ENCODE measurements around the gene TMEM181. TPM values are rescaled to one million over a fixed set of nuclear protein-coding genes. Genes with fewer than 3 reads are reported as not detected.
"Not testable (repeated sequence)": the region's sequence is repeated elsewhere in the genome, so short reads cannot be mapped to it uniquely, and the experiment has no call there.

TMEM181 gene
- total RNA-seq, 1 donor from 2014 or later: 41.7 TPM

- no peak for DNase-seq (ENCODE audit: low read depth, low spot score)
Measured at GRCh38 chr6:158620963-158621693, 61.2 kb downstream of the TMEM181 start.

GRCh38 chr6:158621694-158622544, 62.0 kb downstream of the TMEM181 start:
- no peak for DNase-seq (ENCODE audit: low read depth, low spot score)

DNA sequence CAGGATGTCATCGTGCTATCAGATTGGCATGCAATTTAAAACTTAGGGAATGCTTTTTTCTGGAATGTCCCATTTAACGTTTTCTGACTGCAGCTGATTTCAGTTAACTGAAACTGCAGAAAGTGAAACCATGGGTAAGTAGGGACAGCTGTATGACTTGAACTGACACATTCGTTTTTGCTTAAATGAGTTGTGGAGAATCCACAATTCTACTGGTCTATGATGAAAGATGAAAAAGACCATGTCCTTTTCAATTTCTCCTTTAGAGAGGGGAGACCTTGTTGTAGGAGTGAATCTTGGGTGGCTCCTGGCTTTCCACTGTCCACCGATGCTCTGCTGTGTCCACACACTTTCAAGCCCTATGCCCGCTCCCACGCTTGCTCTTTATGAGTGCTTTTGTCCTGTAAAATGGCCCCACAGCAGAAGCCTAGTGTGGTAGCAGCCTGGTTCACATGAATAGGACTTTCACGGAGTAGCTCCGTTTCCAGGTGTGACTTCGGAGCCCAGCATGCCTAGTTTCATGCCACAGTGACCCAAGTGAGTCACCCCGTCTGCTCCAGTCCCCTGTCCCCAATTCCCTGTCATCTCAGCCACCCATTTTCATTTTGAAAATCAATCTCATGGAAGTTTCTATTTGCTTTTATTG, 62.8 kb downstream of the TMEM181 start:
- DNase-seq (ENCODE audit: low read depth, low spot score): no peak

DNA sequence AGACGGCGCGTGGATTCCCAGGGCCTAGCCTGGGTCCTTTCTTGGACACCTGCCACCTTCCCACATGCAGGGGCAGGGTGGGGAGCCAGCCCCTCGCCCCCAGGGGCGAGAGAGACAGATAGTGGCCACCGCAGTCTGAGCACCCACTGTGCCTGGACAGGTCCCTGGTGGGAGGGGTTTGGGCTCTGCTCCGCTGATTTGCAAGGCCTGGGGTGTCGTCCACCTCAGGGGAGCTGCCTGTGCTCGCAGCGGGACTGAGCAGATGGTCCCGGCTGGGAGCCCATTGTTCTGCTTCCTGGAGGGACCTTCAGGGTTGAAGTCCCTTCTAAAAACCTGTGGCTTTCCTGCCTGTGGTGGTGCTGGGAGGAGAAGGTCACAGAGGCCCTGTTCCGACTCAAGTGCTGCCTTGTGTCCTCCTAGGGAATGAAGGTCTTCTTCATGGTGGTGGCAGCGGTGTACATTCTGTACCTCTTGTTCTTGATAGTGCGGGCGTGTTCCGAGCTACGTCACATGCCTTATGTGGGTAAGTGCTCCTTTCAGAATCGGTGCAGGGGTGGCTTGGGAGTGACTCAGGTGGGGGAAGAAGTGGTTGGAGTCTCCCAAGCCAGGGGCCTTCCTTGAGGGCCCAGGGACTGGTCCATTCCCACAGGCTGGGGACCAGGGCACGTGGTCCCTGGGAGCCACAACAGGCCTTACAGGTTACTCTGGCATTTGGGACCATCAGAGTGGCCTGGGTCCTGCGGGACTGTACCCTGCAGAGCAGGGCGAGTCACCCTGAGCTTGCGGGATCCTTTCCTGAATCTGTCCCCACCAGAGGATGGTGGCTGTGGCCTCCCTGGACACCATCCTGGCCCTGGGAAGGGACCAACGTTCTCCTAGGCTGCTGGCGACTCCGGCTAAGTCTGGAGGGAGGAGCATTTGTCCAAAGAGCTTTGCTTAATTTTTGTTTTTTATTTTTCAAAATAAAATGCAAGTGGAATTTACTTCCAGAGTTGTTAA, 65.1 kb downstream of the TMEM181 start:
- DNase-seq (ENCODE audit: low read depth, low spot score): no peak

DNA sequence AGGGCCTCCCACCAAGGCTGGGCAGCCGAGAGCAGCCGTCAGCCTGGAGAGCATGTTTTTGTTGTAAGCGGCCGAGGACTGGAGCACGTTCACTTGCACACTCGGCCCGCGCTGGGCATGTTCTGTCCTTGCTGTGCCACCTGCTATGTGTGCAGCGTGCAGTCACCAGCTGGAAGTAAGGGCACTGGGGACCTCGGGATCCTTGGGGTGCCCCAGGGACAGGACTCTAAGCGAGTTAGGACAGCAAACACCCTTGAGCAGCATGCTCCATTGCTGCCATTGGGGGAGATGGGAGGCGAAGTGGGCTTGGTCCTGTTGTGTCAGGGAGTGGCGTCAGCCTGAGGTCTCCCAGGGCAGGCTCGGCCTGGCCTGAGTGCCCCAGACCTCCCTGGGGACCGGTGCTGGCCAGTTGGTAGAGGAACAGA, 66.0 kb downstream of the TMEM181 start:
- DNase-seq (ENCODE audit: low read depth, low spot score): no peak

DNA sequence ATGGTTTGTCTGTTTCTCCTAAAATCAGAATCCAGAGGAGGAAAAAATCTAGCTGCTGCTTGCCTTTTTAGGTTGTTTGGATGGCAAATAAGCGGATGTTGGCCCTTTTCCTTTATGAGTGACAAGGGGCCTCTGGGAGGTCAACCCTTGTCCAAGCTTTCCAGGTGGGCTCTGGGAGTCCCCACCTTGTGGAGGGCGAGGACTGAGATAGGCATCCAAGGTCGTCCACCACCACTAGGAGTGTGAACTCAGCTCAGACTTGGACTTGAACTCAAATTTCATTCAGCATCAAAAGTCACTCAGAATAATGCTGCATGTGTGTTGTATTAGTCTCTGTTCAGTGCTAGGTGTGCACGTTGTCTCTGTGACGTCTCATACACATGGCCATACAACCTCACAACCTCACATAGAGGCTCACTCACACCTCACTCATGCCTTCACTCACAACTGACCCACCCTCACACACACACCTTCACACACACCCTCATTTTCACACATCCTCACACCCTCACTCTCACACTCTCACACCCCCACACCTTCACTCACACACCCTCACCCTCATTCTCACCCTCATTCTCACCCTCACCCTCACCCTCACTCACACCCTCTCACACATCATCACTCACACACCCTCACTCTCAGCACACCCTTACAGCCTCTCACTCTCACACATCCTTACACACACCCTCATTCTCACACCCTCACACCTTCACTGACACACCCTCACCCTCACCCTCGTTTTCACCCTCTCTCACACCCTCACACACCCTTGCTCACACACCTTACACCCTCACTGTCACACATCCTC, 66.7 kb downstream of the TMEM181 start:
- no peak for DNase-seq (ENCODE audit: low read depth, low spot score)

- DNase-seq (ENCODE audit: low read depth, low spot score): no peak
Measured at GRCh38 chr6:158627168-158627939, 67.5 kb downstream of the TMEM181 start.

- no peak for DNase-seq (ENCODE audit: low read depth, low spot score)
Measured at GRCh38 chr6:158627940-158628211, 68.0 kb downstream of the TMEM181 start.

DNA sequence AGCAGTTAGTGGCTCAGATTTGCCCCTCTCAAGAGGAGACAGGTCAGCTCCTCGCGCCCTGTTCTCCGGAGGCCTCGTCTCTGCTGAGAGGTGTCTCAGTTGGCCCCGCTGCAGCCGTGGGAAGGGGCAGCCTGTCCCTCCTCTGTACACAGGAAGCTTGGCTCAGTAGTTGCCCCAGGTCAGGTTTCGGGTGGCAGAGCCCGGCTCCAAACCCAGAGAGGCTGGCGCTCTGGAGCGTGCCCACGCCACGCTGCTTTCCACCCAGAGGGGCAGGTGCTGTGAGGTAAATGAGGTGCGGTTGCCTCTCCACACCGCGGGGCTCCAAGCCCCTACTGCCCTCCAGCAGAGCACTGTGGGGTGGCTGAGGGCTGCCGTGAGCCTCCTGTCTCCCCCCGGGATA, 68.7 kb downstream of the TMEM181 start:
- no peak for DNase-seq (ENCODE audit: low read depth, low spot score)

DNA sequence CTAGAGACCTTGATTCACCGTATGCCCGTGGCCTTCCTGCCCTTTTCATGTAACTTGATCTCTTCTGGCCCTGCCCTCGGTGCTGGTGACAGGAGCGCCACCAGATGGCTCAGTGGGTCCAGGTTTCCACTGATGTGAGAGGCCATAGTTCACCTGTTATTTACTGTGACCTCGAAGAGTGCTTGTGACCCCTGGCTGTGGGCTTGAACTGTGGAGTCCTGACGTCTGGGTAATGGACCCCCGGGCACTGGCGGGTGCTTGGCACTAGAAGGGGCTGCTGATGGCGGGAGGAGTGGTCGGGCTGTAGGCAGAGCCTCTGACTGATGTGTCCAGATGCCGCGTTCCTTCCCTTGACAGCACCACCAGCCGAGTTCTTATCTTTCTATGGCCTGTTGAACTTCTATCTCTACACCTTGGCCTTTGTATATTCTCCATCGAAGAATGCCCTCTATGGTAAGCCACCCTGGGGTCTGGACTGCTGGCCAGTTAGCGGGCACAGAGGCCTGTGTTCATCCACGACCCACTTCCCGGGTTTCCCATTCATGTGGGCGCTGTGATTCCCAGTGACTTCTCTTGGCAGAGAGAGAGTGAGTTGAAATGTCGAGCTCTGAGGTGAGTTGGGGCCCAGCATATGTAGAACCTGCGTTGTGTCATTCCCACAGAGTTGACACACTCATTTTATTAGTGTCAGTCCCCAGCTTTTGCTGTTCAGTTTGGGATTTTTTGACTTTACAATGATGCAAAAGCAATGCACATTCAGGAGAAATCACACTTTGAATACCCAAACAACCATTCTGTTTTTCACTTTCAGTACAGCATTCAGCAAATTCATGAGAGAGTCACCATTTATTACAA, 69.7 kb downstream of the TMEM181 start:
- no peak for DNase-seq (ENCODE audit: low read depth, low spot score)

- DNase-seq (ENCODE audit: low read depth, low spot score): no peak
Measured at GRCh38 chr6:158630938-158631616, 71.2 kb downstream of the TMEM181 start.

- DNase-seq (ENCODE audit: low read depth, low spot score): peak; percentile 89
Measured at GRCh38 chr6:158631678-158632537, 72.0 kb downstream of the TMEM181 start.

DNA sequence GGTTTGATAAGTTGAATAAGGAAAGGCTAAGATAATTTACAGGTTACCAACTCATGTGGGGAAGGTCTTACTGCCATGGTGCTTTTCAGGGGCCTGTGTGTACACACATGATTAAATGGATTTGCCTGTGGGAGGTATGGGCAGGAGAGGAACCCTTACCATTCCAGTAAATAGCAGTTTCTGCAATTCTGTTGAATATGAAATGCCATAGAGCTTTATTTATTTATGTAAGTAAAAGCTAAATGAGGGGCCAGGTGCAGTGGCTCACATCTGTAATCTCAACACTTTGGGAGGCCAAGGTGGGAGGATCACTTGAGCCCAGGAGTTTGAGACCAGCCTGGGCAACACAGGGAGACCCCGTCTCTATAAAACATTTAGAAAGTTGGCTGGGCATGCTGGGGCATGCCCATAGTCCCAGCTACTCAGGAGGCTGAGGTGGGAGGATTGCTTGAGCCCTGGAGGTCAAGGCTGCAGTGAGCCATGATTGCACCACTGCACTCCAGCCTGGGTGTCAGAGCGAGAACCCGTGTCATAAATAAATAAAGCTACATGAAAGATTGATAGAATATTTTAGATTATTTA, 72.7 kb downstream of the TMEM181 start:
- DNase-seq (ENCODE audit: low read depth, low spot score): not testable (repeated sequence)

GRCh38 chr6:158633127-158633526, 73.2 kb downstream of the TMEM181 start:
- no peak for DNase-seq (ENCODE audit: low read depth, low spot score)

DNA sequence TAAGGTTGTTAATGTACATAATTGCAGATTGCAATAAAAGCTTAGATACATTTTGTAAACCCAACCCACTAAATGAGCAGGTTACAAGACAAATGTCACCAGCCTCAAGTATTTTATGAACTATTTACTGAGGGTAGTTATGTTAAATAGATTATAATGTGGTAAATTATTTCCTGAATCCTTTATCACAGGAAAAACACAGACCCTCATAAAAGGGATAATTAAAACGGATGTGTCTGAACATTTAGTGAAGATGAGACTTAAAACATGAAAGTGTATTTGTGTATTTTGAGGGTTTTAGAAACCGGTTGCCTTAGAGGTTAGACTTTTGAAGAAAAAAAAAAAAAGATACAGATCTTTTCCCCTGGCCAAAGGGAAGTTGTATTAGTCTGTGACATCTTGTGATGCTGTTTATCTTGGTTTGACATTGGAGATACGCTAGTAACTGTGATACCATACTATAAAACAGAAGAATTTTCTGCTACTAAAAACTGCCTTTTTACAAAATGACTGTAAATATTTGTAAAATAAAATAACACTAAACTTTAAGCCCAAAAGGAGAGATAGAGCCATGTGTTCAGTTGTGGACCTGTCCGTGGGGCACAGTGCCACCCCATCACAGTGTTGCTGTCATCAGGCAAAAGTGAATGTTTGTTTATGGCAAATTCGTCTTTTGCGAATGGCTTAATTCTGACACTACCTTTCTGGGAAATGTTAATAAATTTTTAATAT, 75.0 kb downstream of the TMEM181 start:
- DNase-seq (ENCODE audit: low read depth, low spot score): no peak

Measured in pulmonary artery endothelial cell (primary cell).